Cardiac fibroblast (primary cell): ENCODE results near the gene MS4A8.

Experiments
- DNase-seq, 2 donors: peaks; one replicate each; pipeline versions ENCODE4 v3.0.0 to v3.0.0-alpha.2; 2010; ENCODE audit warnings: low read depth in 2 of 2
- H3K4me3 ChIP-seq, 2 donors: replicated peaks in 1 of 2; 1 replicate in 1 of 2; 2 replicates in 1 of 2; pipeline ENCODE4 v1.5.1; 2011; ENCODE audit warnings: low read depth in 2 of 2, low read length in 2 of 2, mild to moderate bottlenecking in 2 of 2, moderate library complexity in 1 of 2
- TF ChIP-seq, protein P1 (sequence below): IDR thresholded peaks from one replicate; pipeline ENCODE4 v1.5.1; 2011; ENCODE audit warnings: low read depth, mild to moderate bottlenecking, low read length, inconsistent platforms

MS4A8 gene

DNA sequence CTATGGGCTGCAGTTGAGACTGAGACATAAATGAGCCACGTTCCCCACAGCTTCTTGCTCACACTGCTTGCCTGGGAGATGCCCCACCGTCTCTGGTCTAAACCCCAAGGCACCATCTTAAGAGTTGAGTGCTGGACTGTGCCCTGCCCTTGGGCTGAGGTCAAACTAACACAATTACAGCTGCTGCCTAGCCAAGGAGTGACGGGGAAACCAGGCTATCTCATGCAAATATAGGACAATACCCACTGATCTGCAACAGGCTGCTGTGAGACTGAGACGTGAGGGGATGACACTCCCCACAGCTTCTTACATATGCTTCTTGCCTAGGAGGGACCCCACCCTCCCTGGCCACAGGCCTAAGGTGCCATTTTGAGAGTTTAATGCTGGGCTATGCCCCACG is 7.8 kb upstream of the MS4A8 start:
- no peak overlapping the region for H3K4me3 ChIP-seq
- no peak for DNase-seq
- TF ChIP-seq, protein P1, sequence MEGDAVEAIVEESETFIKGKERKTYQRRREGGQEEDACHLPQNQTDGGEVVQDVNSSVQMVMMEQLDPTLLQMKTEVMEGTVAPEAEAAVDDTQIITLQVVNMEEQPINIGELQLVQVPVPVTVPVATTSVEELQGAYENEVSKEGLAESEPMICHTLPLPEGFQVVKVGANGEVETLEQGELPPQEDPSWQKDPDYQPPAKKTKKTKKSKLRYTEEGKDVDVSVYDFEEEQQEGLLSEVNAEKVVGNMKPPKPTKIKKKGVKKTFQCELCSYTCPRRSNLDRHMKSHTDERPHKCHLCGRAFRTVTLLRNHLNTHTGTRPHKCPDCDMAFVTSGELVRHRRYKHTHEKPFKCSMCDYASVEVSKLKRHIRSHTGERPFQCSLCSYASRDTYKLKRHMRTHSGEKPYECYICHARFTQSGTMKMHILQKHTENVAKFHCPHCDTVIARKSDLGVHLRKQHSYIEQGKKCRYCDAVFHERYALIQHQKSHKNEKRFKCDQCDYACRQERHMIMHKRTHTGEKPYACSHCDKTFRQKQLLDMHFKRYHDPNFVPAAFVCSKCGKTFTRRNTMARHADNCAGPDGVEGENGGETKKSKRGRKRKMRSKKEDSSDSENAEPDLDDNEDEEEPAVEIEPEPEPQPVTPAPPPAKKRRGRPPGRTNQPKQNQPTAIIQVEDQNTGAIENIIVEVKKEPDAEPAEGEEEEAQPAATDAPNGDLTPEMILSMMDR, result no peak

- H3K4me3 ChIP-seq, result no peak overlapping the region
- no peak for DNase-seq
- TF ChIP-seq, protein P1, result no peak
Observed at GRCh38 chr11:60699936-60700335, 524 bp downstream of the MS4A8 start.

- peak; percentile 0 to 16 for DNase-seq
- TF ChIP-seq, protein P1, result peak; percentile 25
- H3K4me3 ChIP-seq, result no peak overlapping the region
Observed at GRCh38 chr11:60700689-60701468, 1.5 kb downstream of the MS4A8 start.

DNA sequence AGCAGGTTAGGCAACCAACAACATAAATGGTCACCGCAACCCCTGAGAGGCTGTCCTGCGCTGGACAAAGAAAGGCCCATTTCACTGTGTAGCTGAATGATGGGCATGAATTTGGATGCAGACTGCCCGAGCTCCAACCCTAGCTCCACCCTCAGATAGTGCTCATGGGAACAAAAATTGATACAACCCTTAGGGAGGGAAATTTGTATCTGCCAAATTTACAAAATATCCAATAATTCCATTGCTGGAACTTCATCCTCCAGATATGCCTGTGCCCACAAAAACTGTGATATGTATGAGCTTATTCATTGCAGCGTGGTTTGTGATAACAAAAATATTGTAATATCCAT is 2.0 kb downstream of the MS4A8 start:
- H3K4me3 ChIP-seq, result no peak overlapping the region
- DNase-seq, result no peak
- TF ChIP-seq, protein P1, result no peak

DNA sequence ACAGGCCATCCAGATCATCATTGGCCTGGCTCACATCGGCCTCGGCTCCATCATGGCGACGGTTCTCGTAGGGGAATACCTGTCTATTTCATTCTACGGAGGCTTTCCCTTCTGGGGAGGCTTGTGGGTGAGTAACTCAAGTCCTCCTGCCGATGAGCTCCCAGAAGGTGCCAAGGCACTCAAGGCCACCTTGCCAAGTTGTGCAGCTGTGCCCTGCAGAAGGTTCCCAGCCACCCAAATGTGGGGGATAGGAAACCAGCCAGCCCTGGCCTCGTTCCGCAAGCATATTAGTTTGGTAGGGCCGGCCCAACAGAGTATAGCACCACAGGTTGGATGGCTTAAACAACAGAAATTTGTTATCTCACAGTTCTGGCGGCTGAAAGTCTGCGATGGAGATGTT is 4.0 kb downstream of the MS4A8 start:
- TF ChIP-seq, protein P1, result no peak
- no peak for DNase-seq
- H3K4me3 ChIP-seq, result no peak overlapping the region

DNA sequence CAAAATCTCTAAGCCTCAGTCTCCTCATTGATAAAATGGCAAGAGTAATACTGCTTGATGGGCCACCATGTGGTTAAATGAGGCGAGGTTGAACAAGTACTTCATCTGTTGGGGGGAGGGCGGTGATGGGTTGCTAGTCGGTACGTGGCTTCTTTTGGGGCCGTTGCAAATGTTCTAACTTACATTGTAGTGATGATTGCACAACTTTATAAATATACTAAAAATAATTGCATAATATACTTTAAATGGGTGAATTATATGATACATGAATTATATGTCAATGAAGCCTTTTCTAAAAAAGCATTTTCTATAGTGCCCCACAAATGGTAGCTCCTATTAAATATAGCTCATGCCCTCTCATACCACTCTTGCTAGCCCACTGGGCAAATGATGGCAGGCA is 6.5 kb downstream of the MS4A8 start:
- no peak for DNase-seq
- H3K4me3 ChIP-seq, result no peak overlapping the region
- TF ChIP-seq, protein P1, result no peak

DNA sequence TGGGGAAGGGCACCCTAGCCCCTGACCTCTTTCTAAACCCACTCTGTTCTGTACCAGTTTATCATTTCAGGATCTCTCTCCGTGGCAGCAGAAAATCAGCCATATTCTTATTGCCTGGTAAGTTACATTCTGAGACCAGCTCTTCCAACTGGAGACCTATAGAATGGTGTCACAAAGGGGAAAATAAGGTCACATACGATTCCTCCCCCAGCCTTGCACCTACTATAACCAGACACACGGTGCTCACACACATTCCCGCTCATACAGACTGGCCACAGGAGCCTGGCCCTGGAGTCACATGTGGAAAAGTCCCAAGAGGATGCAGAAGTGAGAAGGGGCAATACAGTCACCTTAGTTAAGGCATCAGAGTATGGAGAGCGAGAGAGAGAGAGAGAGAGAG is 7.5 kb downstream of the MS4A8 start:
- H3K4me3 ChIP-seq, result no peak overlapping the region
- no peak for DNase-seq
- TF ChIP-seq, protein P1, result no peak
